Measurements from ENCODE around the gene SF3B1.

- no peak for TF ChIP-seq POLR2AphosphoS5 (IDR thresholded peaks at IDR 0.05; ENCODE audit: low read depth, low read length)
- TF ChIP-seq REST (IDR thresholded peaks at IDR 0.05; ENCODE audit: insufficient read depth in 1 of 2, low read depth in 2 of 2, low read length in 2 of 2), result no peak
- TF ChIP-seq SIN3A (IDR thresholded peaks at IDR 0.05; ENCODE audit: borderline replicate concordance, insufficient read depth, low read length), result no peak
- no peak for TF ChIP-seq TAF1 (IDR thresholded peaks at IDR 0.05; ENCODE audit: borderline replicate concordance, insufficient read depth, low read length)
Observed at GRCh38 chr2:197340591-197340990, 94.2 kb downstream of the SF3B1 start.
